HAP-1 (cell line): ENCODE results near the gene OGA.
"Not testable (repeated sequence)": the region's sequence is repeated elsewhere in the genome, so short reads cannot be mapped to it uniquely, and the experiment has no call there.

Experiments used
- DNase-seq, 2 experiments: peaks; one replicate each; pipeline ENCODE4 v3.0.0-alpha.2; 2016 to 2020; ENCODE audit warnings: low spot score in 2 of 2
- H3K27me3 ChIP-seq: fragments of 250-450 bp; sonication (Bioruptor Pico); 2 replicates; pipeline ENCODE4 v1.5.1; 2020; ENCODE audit warnings: low read depth, mild to moderate bottlenecking, moderate library complexity
- H3K36me3 ChIP-seq: fragments of 250-450 bp; sonication (Bioruptor Pico); replicated peaks from 2 replicates; pipeline ENCODE4 v1.5.1; 2020; ENCODE audit warnings: mild to moderate bottlenecking
- H3K4me1 ChIP-seq: fragments of 250-450 bp; sonication (Bioruptor Pico); 2 replicates; pipeline ENCODE4 v1.5.1; 2020; ENCODE audit warnings: mild to moderate bottlenecking
- H3K4me3 ChIP-seq: fragments of 250-450 bp; sonication (Bioruptor Pico); 2 replicates; pipeline ENCODE4 v1.5.1; 2020; ENCODE audit warnings: mild to moderate bottlenecking, moderate library complexity
- H3K9me3 ChIP-seq: fragments of 250-450 bp; sonication (Bioruptor Pico); 2 replicates; pipeline ENCODE4 v1.5.1; 2020; ENCODE audit warnings: mild to moderate bottlenecking, moderate library complexity
- in situ Hi-C: fragments of 300-500 bp; cut with MboI; formaldehyde crosslinking; loops from 3 replicates; pipeline ENCODE4 v1.14.3; 2020; ENCODE audit warnings: low sequenced_read_pairs, inconsistent platforms, mixed read lengths

Gene OGA

DNA sequence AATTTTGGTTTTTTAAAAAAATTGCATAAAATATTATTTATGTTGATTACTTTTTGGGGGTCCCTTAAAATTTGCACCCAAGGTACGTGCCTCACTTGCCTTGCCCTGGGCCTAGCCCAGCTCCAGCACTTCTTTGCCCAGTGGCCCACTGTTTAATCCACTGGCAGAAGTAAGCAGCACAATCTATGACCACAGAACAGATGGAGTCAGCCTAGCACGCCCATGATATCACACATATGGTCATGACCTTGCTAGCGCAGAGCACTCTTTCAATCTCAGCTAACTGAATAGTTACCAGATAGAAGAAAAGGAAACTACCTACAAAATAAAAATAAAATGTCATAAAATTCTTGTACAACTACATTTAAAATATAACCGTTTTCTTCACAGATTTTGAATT, 5.6 kb downstream of the OGA start:
- in situ Hi-C loops: no loop called here
- no peak for DNase-seq

GRCh38 chr10:101807158-101807557, 11.1 kb downstream of the OGA start:
- DNase-seq: no peak
- in situ Hi-C loops: no loop called here
- peaks cover 92% of the 10 kb centered on the region for H3K36me3 ChIP-seq
- no peak overlapping the region for H3K4me3 ChIP-seq
- no peaks in the 10 kb centered on the region for H3K4me1 ChIP-seq
- no peaks in the 10 kb centered on the region for H3K27me3 ChIP-seq
- no peaks in the 10 kb centered on the region for H3K9me3 ChIP-seq

More for the DNA sequence above, 5.6 kb downstream of the OGA start:
- Histone ChIP-seq H3K36me3 (peaks cover 54% of the 10 kb centered on the region), H3K4me3 (no peak overlapping the region), H3K9me3 (no peaks in the 10 kb centered on the region), H3K4me1 (peaks cover 10% of the 10 kb centered on the region), H3K27me3 (no peaks in the 10 kb centered on the region)

- in situ Hi-C loops: no loop called here
- peaks cover 89% of the 10 kb centered on the region for H3K36me3 ChIP-seq
- DNase-seq: no peak
- no peaks in the 10 kb centered on the region for H3K27me3 ChIP-seq
- H3K4me1 ChIP-seq: no peaks in the 10 kb centered on the region
- no peaks in the 10 kb centered on the region for H3K9me3 ChIP-seq
- no peak overlapping the region for H3K4me3 ChIP-seq
Observed at GRCh38 chr10:101803511-101803910, 14.7 kb downstream of the OGA start.

DNA sequence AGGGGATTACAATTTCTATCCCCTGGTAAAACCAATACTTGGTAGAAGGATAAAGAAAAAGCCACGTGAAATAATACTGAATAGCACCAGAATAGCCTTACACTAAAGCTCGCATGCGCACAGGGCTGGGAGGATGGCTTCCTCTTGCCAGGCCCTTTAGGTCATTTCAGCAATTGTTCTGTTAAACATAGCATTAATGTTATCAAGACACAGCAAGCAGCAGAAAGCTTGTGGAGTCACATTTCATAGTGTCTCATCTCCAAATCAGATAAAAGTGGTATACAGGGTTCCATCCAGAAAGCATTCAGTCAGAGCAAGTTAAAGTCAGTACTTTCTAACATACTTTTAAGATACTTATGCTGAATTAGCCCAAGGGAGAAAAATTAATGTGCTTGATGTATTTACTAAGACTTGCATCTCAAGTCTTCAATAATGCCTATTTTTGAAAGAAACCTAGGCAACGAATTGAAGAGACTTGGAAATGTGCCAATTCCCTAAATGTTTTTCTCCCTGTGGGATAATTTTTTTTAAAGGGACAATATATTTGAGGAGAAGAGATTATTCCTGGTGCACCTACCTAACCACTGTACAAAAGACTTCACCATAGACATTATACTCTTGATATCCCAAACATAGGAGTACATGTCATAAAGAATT, 20.7 kb downstream of the OGA start:
- in situ Hi-C loops: no loop called here
- DNase-seq: no peak
- H3K36me3 ChIP-seq: peaks cover 93% of the 10 kb centered on the region
- H3K4me1 ChIP-seq: no peaks in the 10 kb centered on the region
- H3K27me3 ChIP-seq: no peaks in the 10 kb centered on the region
- H3K9me3 ChIP-seq: no peaks in the 10 kb centered on the region
- no peak overlapping the region for H3K4me3 ChIP-seq

DNA sequence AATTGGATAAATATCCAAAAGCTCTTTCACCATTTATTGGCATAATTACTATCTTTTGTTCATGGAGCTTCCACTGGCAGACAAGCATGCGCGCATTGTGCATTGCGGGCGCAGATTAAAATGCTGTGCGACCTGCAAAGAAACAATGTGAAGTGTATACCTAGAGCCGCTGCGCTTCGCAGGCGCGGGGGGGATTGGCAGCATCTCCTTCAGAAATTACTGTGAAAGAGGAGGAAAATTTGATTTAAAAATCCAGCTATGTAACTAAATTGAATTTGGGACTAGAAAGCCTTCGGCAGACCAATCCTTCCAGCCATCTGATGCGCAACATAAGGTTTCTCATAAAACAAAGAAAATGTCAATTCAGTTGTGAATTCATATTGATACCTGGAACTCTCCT, 24.7 kb downstream of the OGA start:
- Histone ChIP-seq H3K36me3 (peaks cover 96% of the 10 kb centered on the region), H3K9me3 (no peaks in the 10 kb centered on the region), H3K4me3 (no peak overlapping the region), H3K4me1 (no peaks in the 10 kb centered on the region), H3K27me3 (no peaks in the 10 kb centered on the region)
- no peak for DNase-seq
- in situ Hi-C loops: no loop called here

DNA sequence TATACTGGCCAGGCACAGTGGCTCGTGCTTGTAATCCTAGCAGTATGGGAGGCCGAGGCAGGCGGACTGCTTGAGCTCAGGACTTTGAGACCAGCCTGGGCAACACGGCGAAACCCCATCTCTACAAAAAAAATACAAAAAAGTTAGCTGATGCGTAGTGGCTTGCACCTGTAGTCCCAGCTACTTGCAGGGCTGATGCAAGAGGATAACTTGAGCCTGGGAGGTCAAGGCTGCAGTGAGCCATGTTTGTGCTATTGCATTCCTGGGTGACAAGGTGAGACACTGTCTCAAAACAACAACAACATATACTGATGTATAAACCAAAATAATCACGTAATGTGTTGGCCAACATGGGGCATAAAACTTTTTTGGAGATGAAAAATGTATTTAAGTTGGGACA, 28.6 kb downstream of the OGA start:
- Histone ChIP-seq H3K36me3 (peaks cover 90% of the 10 kb centered on the region), H3K4me3 (no peak overlapping the region), H3K9me3 (no peaks in the 10 kb centered on the region), H3K4me1 (no peaks in the 10 kb centered on the region), H3K27me3 (no peaks in the 10 kb centered on the region)
- no peak for DNase-seq
- in situ Hi-C loops: no loop called here

DNA sequence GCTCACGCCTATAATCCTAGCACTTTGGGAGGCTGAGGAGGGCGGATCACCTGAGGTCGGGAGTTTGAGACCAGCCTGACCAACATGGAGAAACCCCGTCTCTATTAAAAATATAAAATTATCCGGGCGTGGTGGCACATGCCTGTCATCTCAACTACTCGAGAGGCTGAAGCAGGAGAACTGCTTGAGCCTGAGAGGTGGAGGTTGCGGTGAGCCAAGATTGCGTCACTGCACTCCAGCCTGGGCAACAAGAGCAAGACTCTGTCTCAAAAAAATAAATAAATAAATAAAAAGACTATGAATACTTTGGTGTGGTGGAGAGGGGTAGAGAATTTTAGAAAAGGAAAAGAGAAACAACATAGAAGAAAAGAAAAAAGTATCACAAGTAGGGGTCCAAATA, 29.0 kb downstream of the OGA start:
- H3K4me3 ChIP-seq, in situ Hi-C loops, H3K9me3 ChIP-seq, H3K4me1 ChIP-seq, H3K27me3 ChIP-seq, DNase-seq: not testable (repeated sequence)
- H3K36me3 ChIP-seq: peaks cover 85% of the 10 kb centered on the region

- Histone ChIP-seq H3K9me3 (no peaks in the 10 kb centered on the region), H3K36me3 (peaks cover 55% of the 10 kb centered on the region), H3K4me1 (peaks cover 12% of the 10 kb centered on the region), H3K27me3 (no peaks in the 10 kb centered on the region), H3K4me3 (no peak overlapping the region)
- no peak for DNase-seq
- in situ Hi-C loops: no loop called here
Observed at GRCh38 chr10:101785801-101786200, 32.4 kb downstream of the OGA start.

DNA sequence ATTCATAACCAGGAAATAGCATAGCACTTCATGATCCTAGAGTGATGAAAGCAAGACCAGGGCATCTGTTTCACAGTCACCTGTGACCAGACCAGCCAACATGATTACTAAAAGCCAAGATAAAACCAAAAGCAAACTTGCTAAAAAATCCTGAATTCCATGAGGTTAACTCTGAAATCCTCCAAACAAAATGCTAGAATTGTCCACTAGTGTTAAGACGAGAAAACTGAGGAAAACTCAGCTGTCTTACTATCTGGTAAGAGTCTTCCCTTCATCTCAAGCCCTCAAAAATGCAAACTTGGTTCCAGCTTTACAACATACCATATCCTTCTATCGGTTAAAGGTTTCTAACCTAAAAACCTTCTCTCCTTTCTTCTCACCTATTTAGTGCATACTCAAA, 33.7 kb downstream of the OGA start:
- no peaks in the 10 kb centered on the region for H3K27me3 ChIP-seq
- H3K36me3 ChIP-seq: peaks cover 51% of the 10 kb centered on the region
- in situ Hi-C loops: loop anchor here (5.0 kb wide), 2 partner anchors 177 to 572 kb away; no protein-coding TSS in a partner anchor
- no peak for DNase-seq
- peaks cover 21% of the 10 kb centered on the region for H3K4me1 ChIP-seq
- no peak overlapping the region for H3K4me3 ChIP-seq
- no peaks in the 10 kb centered on the region for H3K9me3 ChIP-seq

DNA sequence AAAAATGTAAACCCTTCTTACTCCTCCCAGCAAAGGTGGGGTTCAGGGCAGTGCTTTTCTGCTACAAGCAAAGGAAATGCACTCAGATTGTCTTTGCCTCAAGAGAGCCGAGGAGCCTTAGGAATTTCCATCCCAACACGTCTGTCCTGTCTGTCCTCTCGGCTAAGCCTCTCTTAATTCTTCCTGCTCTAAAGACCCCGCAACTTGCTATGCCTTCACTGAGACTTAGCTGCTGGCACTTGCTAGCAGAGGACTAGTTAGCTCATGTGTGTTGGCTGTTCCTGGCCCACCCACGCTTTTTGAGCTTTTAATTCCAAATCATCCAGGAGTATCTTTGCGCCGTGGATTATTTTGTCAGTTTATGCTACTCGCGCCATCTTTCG, 34.5 kb downstream of the OGA start:
- in situ Hi-C loops: loop anchor here (5.0 kb wide), 2 partner anchors 176 to 571 kb away; no protein-coding TSS in a partner anchor
- Histone ChIP-seq H3K36me3 (peaks cover 43% of the 10 kb centered on the region), H3K4me1 (peaks cover 21% of the 10 kb centered on the region), H3K4me3 (peak overlapping the region; percentile 85), H3K9me3 (no peaks in the 10 kb centered on the region), H3K27me3 (no peaks in the 10 kb centered on the region)
- peak in 1 of 2 experiments; percentile 25 for DNase-seq

DNA sequence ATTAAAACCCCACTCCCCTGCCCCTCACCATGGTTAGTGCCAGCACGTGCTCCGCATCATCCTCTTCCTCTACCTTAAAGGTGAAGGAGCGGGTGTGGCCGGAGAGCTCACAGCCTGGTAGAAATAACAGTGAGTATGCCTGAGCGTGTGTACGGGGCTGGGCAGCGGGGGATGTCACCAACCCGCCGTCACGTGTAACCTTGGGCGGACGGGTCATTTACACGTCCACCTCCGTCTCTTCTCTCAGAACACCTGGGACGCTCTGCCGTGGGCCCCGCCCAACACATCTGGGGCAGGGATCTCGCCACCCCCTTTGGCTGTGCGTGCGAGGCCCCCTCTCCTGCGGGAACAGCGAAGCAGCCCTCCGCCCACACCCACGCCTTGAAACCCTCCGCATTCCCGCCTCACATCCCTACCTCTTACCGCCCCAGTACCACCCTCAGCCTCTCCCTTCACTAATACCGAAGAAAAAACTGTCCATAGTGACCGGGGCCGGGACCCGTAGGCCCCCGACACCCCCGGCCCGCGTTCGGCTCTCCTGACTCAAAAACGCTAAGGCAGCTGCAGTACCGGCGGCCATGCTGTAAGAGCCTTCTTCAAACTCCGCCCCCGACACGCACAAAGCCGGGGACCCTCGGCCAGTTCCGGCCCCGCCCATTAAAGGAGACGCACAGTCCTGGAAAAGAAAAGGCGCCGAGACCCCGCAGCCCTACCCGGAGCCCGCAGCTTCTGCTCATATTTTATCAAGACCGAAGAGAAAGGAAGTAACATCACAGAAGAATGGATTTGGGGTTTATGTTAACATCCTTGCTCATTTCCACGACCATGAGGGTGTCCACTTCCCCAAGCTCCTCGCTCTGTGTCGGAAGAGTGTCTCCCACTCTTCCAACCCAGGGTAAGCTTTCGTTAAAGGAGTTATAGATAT, 35.2 kb downstream of the OGA start, which contains the start of gene NPM3:
Gene NPM3, minus strand, starts transcription at position 636 of the 925 bp plus-strand sequence. Its CDS starts 56 bp downstream, at position 580.
- in situ Hi-C loops: loop anchor here (5.0 kb wide), 2 partner anchors 176 to 571 kb away; no protein-coding TSS in a partner anchor
- DNase-seq: peak; percentile 85 to 94
- Histone ChIP-seq H3K4me3 (peak within 1 kb of the TSS; percentile 85), H3K4me1 (peaks cover 21% of the 10 kb centered on the region), H3K27me3 (no peaks in the 10 kb centered on the region), H3K9me3 (no peaks in the 10 kb centered on the region), H3K36me3 (peaks cover 38% of the 10 kb centered on the region)

DNA sequence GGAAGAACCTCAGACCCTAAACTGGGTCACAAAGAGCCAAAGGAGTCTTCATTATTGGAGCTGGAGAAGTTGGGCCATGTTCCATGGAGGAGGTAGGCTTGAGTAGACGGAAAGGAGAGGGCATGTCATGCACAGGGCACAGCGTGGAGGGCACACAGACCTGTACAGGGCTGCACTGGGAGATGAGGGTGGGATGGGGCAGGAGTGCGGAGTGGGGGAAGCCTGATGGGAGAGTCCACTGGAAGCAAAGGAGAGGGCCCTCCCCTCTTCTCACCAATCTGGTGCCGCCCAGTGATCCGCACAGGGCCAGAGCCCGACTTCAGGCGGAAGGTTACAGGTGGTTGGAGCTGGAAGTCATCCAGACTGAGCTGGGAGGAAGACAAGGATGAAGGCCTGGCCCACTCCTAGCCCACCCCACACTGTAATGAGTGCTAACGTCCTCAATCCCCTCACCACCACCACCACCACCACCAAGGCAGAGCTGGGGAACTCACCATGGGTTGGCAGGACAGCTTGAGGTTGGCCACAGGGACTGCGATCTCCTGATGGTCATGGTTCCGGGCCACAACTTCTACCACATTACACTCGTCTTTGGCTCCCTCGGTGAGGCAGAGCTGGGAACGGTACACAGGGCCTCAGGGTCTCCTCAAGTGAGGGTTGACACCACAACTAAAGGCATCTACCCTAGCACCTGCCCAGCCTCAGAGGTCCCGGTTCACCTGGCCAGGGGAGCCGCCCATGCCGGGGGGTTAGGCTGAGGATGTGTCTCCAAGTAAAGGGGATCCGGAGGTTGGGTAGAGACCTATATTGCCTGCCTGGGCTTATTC, 36.0 kb downstream of the OGA start:
- peaks cover 35% of the 10 kb centered on the region for H3K36me3 ChIP-seq
- peak overlapping the region; percentile 85 for H3K4me3 ChIP-seq
- peaks cover 21% of the 10 kb centered on the region for H3K4me1 ChIP-seq
- no peaks in the 10 kb centered on the region for H3K9me3 ChIP-seq
- in situ Hi-C loops: loop anchor here (5.0 kb wide), 2 partner anchors 175 to 570 kb away; no protein-coding TSS in a partner anchor
- H3K27me3 ChIP-seq: no peaks in the 10 kb centered on the region
- DNase-seq: no peak

- no peaks in the 10 kb centered on the region for H3K9me3 ChIP-seq
- no peaks in the 10 kb centered on the region for H3K27me3 ChIP-seq
- no peak for DNase-seq
- in situ Hi-C loops: loop anchor here (5.0 kb wide), 2 partner anchors 174 to 569 kb away; no protein-coding TSS in a partner anchor
- H3K36me3 ChIP-seq: peaks cover 29% of the 10 kb centered on the region
- H3K4me3 ChIP-seq: peak overlapping the region; percentile 85
- H3K4me1 ChIP-seq: peaks cover 21% of the 10 kb centered on the region
Observed at GRCh38 chr10:101781655-101781983, 36.6 kb downstream of the OGA start.
